Stimulated activated CD8-positive, alpha-beta memory T cell treated with anti-CD3 and anti-CD28 coated beads, Interleukin-15, amount 100 ng/mL, for 24 hours (primary cell): ENCODE results near the gene DPP7.
"Not testable (repeated sequence)": the region's sequence is repeated elsewhere in the genome, so short reads cannot be mapped to it uniquely, and the experiment has no call there.

Experiments used
- DNase-seq: peaks from one replicate; pipeline ENCODE4 v3.0.0-alpha.2; 2020; ENCODE audit warnings: low read depth

Gene DPP7

GRCh38 chr9:137069508-137070091 lies 44.9 kb downstream of the DPP7 start:
- no peak for DNase-seq

GRCh38 chr9:137068539-137069507 lies 45.7 kb downstream of the DPP7 start:
- DNase-seq = no peak

GRCh38 chr9:137067860-137068538 lies 46.5 kb downstream of the DPP7 start:
- peak; percentile 72 for DNase-seq

- DNase-seq = no peak
Measured at GRCh38 chr9:137066096-137066861, 48.3 kb downstream of the DPP7 start.

- no peak for DNase-seq
Measured at GRCh38 chr9:137065336-137065967, 49.1 kb downstream of the DPP7 start.

- no peak for DNase-seq
Measured at GRCh38 chr9:137064880-137065164, 49.7 kb downstream of the DPP7 start.

- DNase-seq = peak; percentile 68
Measured at GRCh38 chr9:137064027-137064879, 50.3 kb downstream of the DPP7 start.

GRCh38 chr9:137063311-137064026 lies 51.1 kb downstream of the DPP7 start:
- DNase-seq = no peak

- DNase-seq = not testable (repeated sequence)
Measured at GRCh38 chr9:137062798-137063197, 51.7 kb downstream of the DPP7 start.

- no peak for DNase-seq
Measured at GRCh38 chr9:137062384-137062783, 52.1 kb downstream of the DPP7 start.
